ENCODE data around the gene IFT25. TPM values are rescaled to one million over a fixed set of nuclear protein-coding genes. Genes with fewer than 3 reads are reported as not detected.

Gene IFT25
- total and polyA plus RNA-seq, 2 donors (not counting 3 experiments of a cell fraction or from before 2014, with no cell fraction given), result 13.0 to 34.0 TPM

DNA sequence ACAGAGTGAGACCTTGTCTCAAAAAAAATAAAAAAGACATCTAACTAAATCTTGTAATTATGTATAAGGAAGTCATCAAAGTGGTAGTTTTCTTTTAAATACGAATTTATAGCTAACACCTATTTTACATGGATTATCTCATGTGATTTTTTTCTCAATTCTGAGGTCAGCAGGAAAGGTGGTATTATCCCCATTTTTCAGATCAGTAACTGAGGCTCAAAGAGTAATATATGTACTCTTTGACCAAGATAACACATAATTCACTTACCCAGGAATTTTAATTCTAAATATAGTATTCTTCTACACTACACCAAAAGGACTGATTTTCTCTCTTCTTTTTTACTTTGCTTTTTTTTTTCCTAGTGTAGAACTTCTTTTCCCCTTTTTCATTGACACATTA lies 9.1 kb downstream of the IFT25 start:
- FAIRE-seq (no peak), DNase-seq (ENCODE audit: low read depth, low spot score) (no peak)
- Histone ChIP-seq H3K4me1 (ENCODE audit: control insufficient read depth, extremely low read depth, insufficient read depth, low read length) (no peaks in the 10 kb centered on the region), H3K9me1 (replicated peaks; ENCODE audit: control insufficient read depth, extremely low read depth, insufficient read depth, low read length) (no peaks in the 10 kb centered on the region), H3K36me3 (ENCODE audit: control insufficient read depth in 2 of 2, extremely low read depth in 1 of 2, insufficient read depth in 2 of 2, low read length in 2 of 2) (peaks cover 0 to 2% of the 10 kb centered on the region in 2 experiments), H4K20me1 (replicated peaks; ENCODE audit: control insufficient read depth, extremely low read depth, insufficient read depth, low read length) (no peaks in the 10 kb centered on the region), H3K4me2 (ENCODE audit: insufficient read depth, low read length) (no peak overlapping the region), H3K27me3 (ENCODE audit: control insufficient read depth in 2 of 2, insufficient read depth in 2 of 2, low read length in 2 of 2) (no peaks in the 10 kb centered on the region), H3K27ac (ENCODE audit: insufficient read depth, low read depth, low read length) (no peak overlapping the region), H2AFZ (ENCODE audit: low read depth, low read length) (no peak overlapping the region), H3K4me3 (replicated peaks in 1 of 3; ENCODE audit: insufficient read depth in 1 of 3, low read depth in 1 of 3, low read length in 3 of 3) (no peak overlapping the region), H3K9me3 (replicated peaks; ENCODE audit: control insufficient read depth, insufficient read depth, low read length) (no peaks in the 10 kb centered on the region), H3K79me2 (ENCODE audit: control insufficient read depth, insufficient read depth, low read length) (no peaks in the 10 kb centered on the region), H3K9ac (replicated peaks; ENCODE audit: extremely low read depth, insufficient read depth, low read length) (no peak overlapping the region)
- CTCF ChIA-PET, result interaction anchor here (0.7 to 1.6 kb wide), 2 partner anchors 9 to 58 kb away, joined by 8 read pairs; partner anchors contain the start of genes IFT25 and LRRC42
- TF ChIP-seq POLR2AphosphoS5 (IDR thresholded peaks at IDR 0.05; ENCODE audit: insufficient read depth, low read depth, low read length) (no peak), MYC (IDR thresholded peaks at IDR 0.05; ENCODE audit: low read depth, low read length) (no peak), POLR2A (IDR thresholded peaks at IDR 0.05; ENCODE audit: low read depth, low read length) (no peak), CTCF (IDR thresholded peaks at IDR 0.05; ENCODE audit: extremely low read depth in 1 of 2, insufficient read depth in 1 of 2, low read depth in 1 of 2, low read length in 2 of 2) (no peak), EZH2 (IDR thresholded peaks at IDR 0.05; ENCODE audit: borderline replicate concordance, low read depth, low read length, severe bottlenecking) (no peak), GATA2 (IDR thresholded peaks at IDR 0.05; ENCODE audit: insufficient read depth, insufficient read length, low read depth, low read length) (no peak), FOS (IDR thresholded peaks at IDR 0.05; ENCODE audit: borderline replicate concordance, insufficient read depth, low read length) (no peak), JUN (IDR thresholded peaks at IDR 0.05; ENCODE audit: borderline replicate concordance, insufficient read depth, insufficient read length, low read depth) (no peak)
- TF ChIP-seq, protein P1, sequence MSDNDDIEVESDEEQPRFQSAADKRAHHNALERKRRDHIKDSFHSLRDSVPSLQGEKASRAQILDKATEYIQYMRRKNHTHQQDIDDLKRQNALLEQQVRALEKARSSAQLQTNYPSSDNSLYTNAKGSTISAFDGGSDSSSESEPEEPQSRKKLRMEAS (IDR thresholded peaks at IDR 0.05; ENCODE audit: insufficient read depth, insufficient read length), result no peak
- dilution Hi-C loops (cut with MboI; ENCODE audit: extremely low pct_ligation_motif_present, low sequenced_read_pairs) (no loop called here), intact Hi-C loops (cut with micrococcal nuclease) (no loop called here)
- no TSS peak for BruUV-seq (replicated peaks)
- POLR2A ChIA-PET, result interaction anchor here (0.7 kb wide), 1 partner anchor 9 kb away, joined by 3 read pairs; the partner anchor contains the start of gene IFT25

All from endothelial cell of umbilical vein (primary cell).